Neural progenitor cell (in vitro differentiated cells): Measurements from ENCODE around the gene SNX30.

Source experiments
- EZH2 ChIP-seq: fragments of 200-600 bp; sonication (generic); IDR thresholded peaks from 2 replicates; pipeline ENCODE4 v1.6.1; 2017; ENCODE audit warnings: antibody characterized with exemption, mild to moderate bottlenecking, moderate library complexity
- EZH2phosphoT487 ChIP-seq: fragments of 200-600 bp; sonication (generic); IDR thresholded peaks from 2 replicates; pipeline ENCODE4 v1.6.1; 2017; ENCODE audit warnings: antibody characterized with exemption
- TF ChIP-seq, protein P1 (sequence below): fragments of 200-600 bp; sonication (generic); IDR thresholded peaks from 2 replicates; pipeline ENCODE4 v1.5.1; 2017; ENCODE audit warnings: antibody characterized with exemption, mild to moderate bottlenecking

DNA sequence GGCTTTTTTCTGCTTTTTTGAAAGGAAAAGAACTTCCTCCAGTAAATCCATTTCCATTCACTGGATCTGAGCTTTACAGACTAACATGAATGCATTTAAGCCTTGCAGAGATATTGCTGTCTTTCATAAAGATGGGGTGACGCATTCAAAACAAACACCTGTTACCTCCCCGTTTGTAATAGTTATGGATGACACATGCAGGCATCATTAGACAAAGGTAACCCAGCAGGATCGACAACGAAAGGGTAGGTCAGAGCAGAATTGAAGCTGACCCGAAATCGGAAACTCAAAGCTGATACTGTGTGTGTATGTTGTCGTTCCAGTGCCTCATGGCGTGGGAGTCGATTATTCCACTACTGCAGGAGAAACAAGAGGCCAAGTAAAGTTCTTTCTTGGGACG lies 117.9 kb downstream of the SNX30 start:
- TF ChIP-seq, protein P1, sequence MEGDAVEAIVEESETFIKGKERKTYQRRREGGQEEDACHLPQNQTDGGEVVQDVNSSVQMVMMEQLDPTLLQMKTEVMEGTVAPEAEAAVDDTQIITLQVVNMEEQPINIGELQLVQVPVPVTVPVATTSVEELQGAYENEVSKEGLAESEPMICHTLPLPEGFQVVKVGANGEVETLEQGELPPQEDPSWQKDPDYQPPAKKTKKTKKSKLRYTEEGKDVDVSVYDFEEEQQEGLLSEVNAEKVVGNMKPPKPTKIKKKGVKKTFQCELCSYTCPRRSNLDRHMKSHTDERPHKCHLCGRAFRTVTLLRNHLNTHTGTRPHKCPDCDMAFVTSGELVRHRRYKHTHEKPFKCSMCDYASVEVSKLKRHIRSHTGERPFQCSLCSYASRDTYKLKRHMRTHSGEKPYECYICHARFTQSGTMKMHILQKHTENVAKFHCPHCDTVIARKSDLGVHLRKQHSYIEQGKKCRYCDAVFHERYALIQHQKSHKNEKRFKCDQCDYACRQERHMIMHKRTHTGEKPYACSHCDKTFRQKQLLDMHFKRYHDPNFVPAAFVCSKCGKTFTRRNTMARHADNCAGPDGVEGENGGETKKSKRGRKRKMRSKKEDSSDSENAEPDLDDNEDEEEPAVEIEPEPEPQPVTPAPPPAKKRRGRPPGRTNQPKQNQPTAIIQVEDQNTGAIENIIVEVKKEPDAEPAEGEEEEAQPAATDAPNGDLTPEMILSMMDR = no peak
- no peak for TF ChIP-seq EZH2phosphoT487
- no peak for TF ChIP-seq EZH2
